Stimulated activated naive CD4-positive, alpha-beta T cell treated with Interleukin-2 at 50 U/mL for 16 hours (primary cell): ENCODE measurements around the gene SOBP.

Source experiments
- DNase-seq: peaks from one replicate; lab custom pipeline; 2025; lab: John Stamatoyannopoulos, UW

SOBP gene

GRCh38 chr6:107585815-107586435, 96.0 kb downstream of the SOBP start:
- DNase-seq, result no peak

GRCh38 chr6:107587451-107587850, 97.5 kb downstream of the SOBP start:
- no peak for DNase-seq

- DNase-seq, result no peak
Observed at GRCh38 chr6:107589199-107589598, 99.3 kb downstream of the SOBP start.

GRCh38 chr6:107589934-107590333, 100.0 kb downstream of the SOBP start:
- DNase-seq, result no peak

- no peak for DNase-seq
Observed at GRCh38 chr6:107590378-107590777, 100.5 kb downstream of the SOBP start.

- DNase-seq, result no peak
Observed at GRCh38 chr6:107591346-107591745, 101.4 kb downstream of the SOBP start.

GRCh38 chr6:107592806-107593205, 102.9 kb downstream of the SOBP start:
- no peak for DNase-seq

GRCh38 chr6:107594736-107595135, 104.8 kb downstream of the SOBP start:
- no peak for DNase-seq

GRCh38 chr6:107598091-107598490, 108.2 kb downstream of the SOBP start:
- no peak for DNase-seq

- DNase-seq, result no peak
Observed at GRCh38 chr6:107599043-107599442, 109.1 kb downstream of the SOBP start.

GRCh38 chr6:107600121-107600520, 110.2 kb downstream of the SOBP start:
- no peak for DNase-seq

GRCh38 chr6:107600936-107601335, 111.0 kb downstream of the SOBP start:
- no peak for DNase-seq

GRCh38 chr6:107601406-107601805, 111.5 kb downstream of the SOBP start:
- no peak for DNase-seq

GRCh38 chr6:107602321-107603005, 112.5 kb downstream of the SOBP start:
- no peak for DNase-seq

- no peak for DNase-seq
Observed at GRCh38 chr6:107603006-107603370, 113.1 kb downstream of the SOBP start.

GRCh38 chr6:107604549-107604948, 114.6 kb downstream of the SOBP start:
- no peak for DNase-seq

GRCh38 chr6:107606407-107606806, 116.5 kb downstream of the SOBP start:
- no peak for DNase-seq

GRCh38 chr6:107607116-107607515, 117.2 kb downstream of the SOBP start:
- no peak for DNase-seq

GRCh38 chr6:107611094-107611810, 121.3 kb downstream of the SOBP start:
- no peak for DNase-seq

GRCh38 chr6:107612762-107613415, 123.0 kb downstream of the SOBP start:
- DNase-seq, result no peak

- no peak for DNase-seq
Observed at GRCh38 chr6:107613651-107614379, 123.9 kb downstream of the SOBP start.

GRCh38 chr6:107614828-107615227, 124.9 kb downstream of the SOBP start:
- DNase-seq, result no peak
